CD4-positive, CD25-positive, alpha-beta regulatory T cell (primary cell): ENCODE data around the gene FSTL4. TPM values are rescaled to one million over a fixed set of nuclear protein-coding genes. Genes with fewer than 3 reads are reported as not detected.

ENCODE experiments used
- ATAC-seq, 2 donors: fragments of 150-1000 bp; cut with Tn5 transposase; one replicate each; pipeline ENCODE4 v1.10.0; 2021; ENCODE audit warnings: low read depth in 2 of 2, moderate number of reproducible peaks in 2 of 2, moderate library complexity in 1 of 2
- DNase-seq, 3 donors: peaks; one replicate each; pipeline versions ENCODE4 v3.0.0 to v3.0.0-alpha.2; 2012 to 2022; ENCODE audit warnings: mixed read lengths in 1 of 3
- H3K27ac ChIP-seq: one replicate; pipeline ENCODE4 v1.7.0; 2013; ENCODE audit warnings: mild to moderate bottlenecking, low read length; ENCODE audit not compliant: insufficient read depth, poor library complexity, severe bottlenecking
- H3K27me3 ChIP-seq: one replicate; pipeline ENCODE4 v1.7.0; 2013; ENCODE audit warnings: low read length; ENCODE audit not compliant: control insufficient read depth, insufficient read depth
- H3K36me3 ChIP-seq: one replicate; pipeline ENCODE4 v1.7.0; 2013; ENCODE audit warnings: mild to moderate bottlenecking, low read length, moderate library complexity; ENCODE audit not compliant: control insufficient read depth, insufficient read depth
- H3K4me1 ChIP-seq: 2 replicates; pipeline ENCODE4 v1.7.0; 2013; ENCODE audit warnings: mild to moderate bottlenecking, low read length; ENCODE audit not compliant: insufficient read depth, control insufficient read depth, poor library complexity, severe bottlenecking
- H3K4me3 ChIP-seq: one replicate; pipeline ENCODE4 v1.7.0; 2013; ENCODE audit warnings: low read depth, mild to moderate bottlenecking, low read length, moderate library complexity
- H3K9me3 ChIP-seq, 2 experiments: 1 replicate in 1 of 2; 2 replicates in 1 of 2; pipeline ENCODE4 v1.7.0; 2013; ENCODE audit warnings: low read length in 2 of 2, mild to moderate bottlenecking in 1 of 2, moderate library complexity in 1 of 2; ENCODE audit not compliant: control insufficient read depth in 2 of 2
- H3K27ac Mint-ChIP-seq, 3 donors: one replicate each; pipeline ENCODE4 v1.8.0; 2020 to 2022; ENCODE audit warnings: mild to moderate bottlenecking in 3 of 3, mixed read lengths in 3 of 3, moderate library complexity in 2 of 3
- H3K27me3 Mint-ChIP-seq: one replicate; pipeline ENCODE4 v1.8.0; 2022; ENCODE audit warnings: mild to moderate bottlenecking, mixed read lengths
- H3K36me3 Mint-ChIP-seq: one replicate; pipeline ENCODE4 v1.8.0; 2020; ENCODE audit warnings: mixed read lengths
- H3K4me1 Mint-ChIP-seq, 4 donors: one replicate each; pipeline ENCODE4 v1.8.0; 2020 to 2022; ENCODE audit warnings: mixed read lengths in 4 of 4, mild to moderate bottlenecking in 1 of 4
- H3K4me3 Mint-ChIP-seq, 4 donors: one replicate each; pipeline ENCODE4 v1.8.0; 2020 to 2022; ENCODE audit warnings: mild to moderate bottlenecking in 4 of 4, mixed read lengths in 4 of 4, moderate library complexity in 3 of 4
- H3K9me3 Mint-ChIP-seq, 7 donors: one replicate each; pipeline ENCODE4 v1.8.0; 2020 to 2022; ENCODE audit warnings: mixed read lengths in 7 of 7, mild to moderate bottlenecking in 3 of 7, moderate library complexity in 2 of 7
- polyA plus RNA-seq, 4 donors: library from polyadenylated mRNA; unstranded; fragments of 300-500 nt; fragmentation: Illumina TruSeq; gene quantifications; one replicate each; pipeline ENCODE4 v1.2.3, GENCODE V29; 2021
- total RNA-seq: library from RNA; stranded (reverse); gene quantifications from one replicate; pipeline ENCODE4 v1.2.3, GENCODE V29; 2022

Gene FSTL4
- total and polyA plus RNA-seq, 5 donors from 2014 or later = 0.57 TPM; not detected in 4

GRCh38 chr5:133579766-133580165, 32.6 kb downstream of the FSTL4 start:
- H3K36me3 Mint-ChIP-seq = no peaks in the 10 kb centered on the region
- no peaks in the 10 kb centered on the region for H3K4me1 ChIP-seq
- no peak for ATAC-seq
- H3K27me3 ChIP-seq = no peaks in the 10 kb centered on the region
- no peak overlapping the region for H3K27ac Mint-ChIP-seq
- H3K9me3 ChIP-seq = no peaks in the 10 kb centered on the region
- no peak overlapping the region for H3K4me3 ChIP-seq
- no peak overlapping the region for H3K4me3 Mint-ChIP-seq
- DNase-seq = no peak
- no peaks in the 10 kb centered on the region for H3K4me1 Mint-ChIP-seq
- no peaks in the 10 kb centered on the region for H3K36me3 ChIP-seq
- peaks cover 0 to under 1% (median 0%) of the 10 kb centered on the region in 7 donors for H3K9me3 Mint-ChIP-seq
- no peak overlapping the region for H3K27ac ChIP-seq
- peaks cover 8% of the 10 kb centered on the region for H3K27me3 Mint-ChIP-seq

GRCh38 chr5:133569347-133569746, 43.0 kb downstream of the FSTL4 start:
- Mint-ChIP-seq H3K4me1 (no peaks in the 10 kb centered on the region), H3K4me3 (no peak overlapping the region), H3K27ac (no peak overlapping the region), H3K9me3 (peaks cover 0 to 19% (median 4%) of the 10 kb centered on the region in 7 donors), H3K27me3 (peaks cover 15% of the 10 kb centered on the region), H3K36me3 (no peaks in the 10 kb centered on the region)
- Histone ChIP-seq H3K27ac (no peak overlapping the region), H3K4me1 (no peaks in the 10 kb centered on the region), H3K4me3 (no peak overlapping the region), H3K9me3 (no peaks in the 10 kb centered on the region), H3K36me3 (no peaks in the 10 kb centered on the region), H3K27me3 (peaks cover 9% of the 10 kb centered on the region)
- ATAC-seq (no peak), DNase-seq (no peak)

- DNase-seq (peak in 1 of 3 donors; percentile 8), ATAC-seq (no peak)
- Mint-ChIP-seq H3K9me3 (peaks cover 0 to 3% (median 0%) of the 10 kb centered on the region in 7 donors), H3K27me3 (peaks cover 11% of the 10 kb centered on the region), H3K4me1 (no peaks in the 10 kb centered on the region), H3K36me3 (no peaks in the 10 kb centered on the region), H3K27ac (no peak overlapping the region), H3K4me3 (no peak overlapping the region)
- Histone ChIP-seq H3K27ac (no peak overlapping the region), H3K27me3 (peaks cover under 1% of the 10 kb centered on the region), H3K9me3 (no peaks in the 10 kb centered on the region), H3K4me3 (no peak overlapping the region), H3K4me1 (no peaks in the 10 kb centered on the region), H3K36me3 (no peaks in the 10 kb centered on the region)
Measured at GRCh38 chr5:133565993-133566392, 46.3 kb downstream of the FSTL4 start.

- ATAC-seq (no peak), DNase-seq (no peak)
- H3K27ac ChIP-seq = no peak overlapping the region
- no peaks in the 10 kb centered on the region for H3K9me3 ChIP-seq
- Mint-ChIP-seq H3K9me3 (peaks cover 0 to 3% (median 0%) of the 10 kb centered on the region in 7 donors), H3K36me3 (no peaks in the 10 kb centered on the region), H3K27me3 (peaks cover 11% of the 10 kb centered on the region), H3K27ac (no peak overlapping the region), H3K4me1 (no peaks in the 10 kb centered on the region), H3K4me3 (no peak overlapping the region)
- H3K36me3 ChIP-seq = no peaks in the 10 kb centered on the region
- no peaks in the 10 kb centered on the region for H3K4me1 ChIP-seq
- H3K4me3 ChIP-seq = no peak overlapping the region
- no peaks in the 10 kb centered on the region for H3K27me3 ChIP-seq
Measured at GRCh38 chr5:133564921-133565565, 47.3 kb downstream of the FSTL4 start.

- peaks cover 0 to under 1% (median 0%) of the 10 kb centered on the region in 7 donors for H3K9me3 Mint-ChIP-seq
Measured at GRCh38 chr5:133562554-133562953, 49.8 kb downstream of the FSTL4 start.

GRCh38 chr5:133559960-133560359, 52.4 kb downstream of the FSTL4 start:
- no peak overlapping the region for H3K4me3 ChIP-seq
- no peaks in the 10 kb centered on the region for H3K4me1 ChIP-seq
- no peak overlapping the region for H3K4me3 Mint-ChIP-seq
- H3K27ac Mint-ChIP-seq = no peak overlapping the region
- DNase-seq = no peak
- H3K27me3 Mint-ChIP-seq = peaks cover 15% of the 10 kb centered on the region
- no peak overlapping the region for H3K27ac ChIP-seq
- H3K27me3 ChIP-seq = no peaks in the 10 kb centered on the region
- H3K36me3 Mint-ChIP-seq = no peaks in the 10 kb centered on the region
- H3K9me3 Mint-ChIP-seq = no peaks in the 10 kb centered on the region
- H3K36me3 ChIP-seq = no peaks in the 10 kb centered on the region
- H3K9me3 ChIP-seq = no peaks in the 10 kb centered on the region
- H3K4me1 Mint-ChIP-seq = no peaks in the 10 kb centered on the region
- no peak for ATAC-seq

More at GRCh38 chr5:133562554-133562953, 49.8 kb downstream of the FSTL4 start:
- Histone ChIP-seq H3K4me3 (no peak overlapping the region), H3K36me3 (no peaks in the 10 kb centered on the region), H3K27me3 (no peaks in the 10 kb centered on the region), H3K4me1 (no peaks in the 10 kb centered on the region), H3K27ac (no peak overlapping the region), H3K9me3 (no peaks in the 10 kb centered on the region)
- H3K4me3 Mint-ChIP-seq = no peak overlapping the region
- no peak overlapping the region for H3K27ac Mint-ChIP-seq
- DNase-seq = no peak
- H3K36me3 Mint-ChIP-seq = no peaks in the 10 kb centered on the region
- ATAC-seq = no peak
- peaks cover 19% of the 10 kb centered on the region for H3K27me3 Mint-ChIP-seq
- no peaks in the 10 kb centered on the region for H3K4me1 Mint-ChIP-seq

GRCh38 chr5:133556551-133556950, 55.8 kb downstream of the FSTL4 start:
- DNase-seq (no peak), ATAC-seq (no peak)
- Mint-ChIP-seq H3K36me3 (no peaks in the 10 kb centered on the region), H3K4me3 (no peak overlapping the region), H3K4me1 (no peaks in the 10 kb centered on the region), H3K9me3 (no peaks in the 10 kb centered on the region), H3K27ac (no peak overlapping the region), H3K27me3 (peaks cover 29% of the 10 kb centered on the region)
- Histone ChIP-seq H3K36me3 (no peaks in the 10 kb centered on the region), H3K4me3 (no peak overlapping the region), H3K4me1 (no peaks in the 10 kb centered on the region), H3K9me3 (no peaks in the 10 kb centered on the region), H3K27me3 (peaks cover 5% of the 10 kb centered on the region), H3K27ac (no peak overlapping the region)

GRCh38 chr5:133554279-133554678, 58.1 kb downstream of the FSTL4 start:
- Histone ChIP-seq H3K4me1 (no peaks in the 10 kb centered on the region), H3K27me3 (peaks cover 7% of the 10 kb centered on the region), H3K4me3 (no peak overlapping the region), H3K27ac (no peak overlapping the region), H3K9me3 (no peaks in the 10 kb centered on the region), H3K36me3 (no peaks in the 10 kb centered on the region)
- no peak overlapping the region for H3K4me3 Mint-ChIP-seq
- no peaks in the 10 kb centered on the region for H3K4me1 Mint-ChIP-seq
- no peaks in the 10 kb centered on the region for H3K36me3 Mint-ChIP-seq
- H3K27me3 Mint-ChIP-seq = peaks cover 35% of the 10 kb centered on the region
- DNase-seq (no peak), ATAC-seq (no peak)
- H3K27ac Mint-ChIP-seq = no peak overlapping the region
- no peaks in the 10 kb centered on the region for H3K9me3 Mint-ChIP-seq
